Pancreas (tissue), 10 donors: ENCODE data around the gene SMAD6. TPM values are rescaled to one million over a fixed set of nuclear protein-coding genes. Genes with fewer than 3 reads are reported as not detected.

ENCODE experiments used
- ATAC-seq, 4 donors: fragments of 200-7000 bp; cut with Tn5 transposase; one replicate each; pipeline versions ENCODE4 v1.8.0 to v1.9.1; 2020; ENCODE audit warnings: mild to moderate bottlenecking in 4 of 4, moderate library complexity in 4 of 4
- DNase-seq, 6 donors: peaks; one replicate each; pipeline ENCODE4 v3.0.0-alpha.2; 2020
- FAIRE-seq: peaks from 2 replicates; lab custom pipeline; 2012; peaks lifted over from hg19 to GRCh38; lab: Jason Lieb, UNC
- H3K27ac ChIP-seq, 4 donors: fragments of 200-600 bp; sonication (generic); 1 replicate in 3 of 4; 2 replicates in 1 of 4; pipeline versions ENCODE4 v1.5.0 to v1.8.0; 2020
- H3K27me3 ChIP-seq, 4 donors: fragments of 200-600 bp; one replicate each; pipeline ENCODE4 v1.8.0; 2021
- H3K36me3 ChIP-seq, 3 donors: fragments of 200-600 bp; sonication (generic) in 1 of 3; one replicate each; pipeline versions ENCODE4 v1.5.0 to v1.8.0; 2020 to 2021
- H3K4me1 ChIP-seq, 3 donors: fragments of 200-600 bp; one replicate each; pipeline ENCODE4 v1.8.0; 2021
- H3K4me3 ChIP-seq, 4 donors: fragments of 200-600 bp; sonication (generic) in 2 of 4; one replicate each; pipeline versions ENCODE4 v1.5.0 to v1.8.0; 2020 to 2021
- H3K9me3 ChIP-seq, 4 donors: fragments of 200-600 bp; one replicate each; pipeline ENCODE4 v1.8.0; 2021
- WGBS, 2 donors: extraction: QIAGEN DNeasy Blood & Tissue Kit; methylation state at CpG; one replicate each; pipeline ENCODE4 v1.1.7; 2013; 5-methylcytosine and 5-hydroxymethylcytosine counted together
- intact Hi-C, 3 donors: fragments of 100-400 bp; cut with DNase I; formaldehyde crosslinking; loops; one replicate each; pipeline versions ENCODE4 v1.11.1 to v1.14.2; 2022
- polyA plus RNA-seq, 2 donors: library from polyadenylated mRNA; stranded (reverse); fragments of 200-250 nt; gene quantifications; one replicate each; pipeline ENCODE4 v1.2.3, GENCODE V29; 2013
- total RNA-seq, 6 donors: library from RNA; stranded (reverse); fragmentation: NEBNext Ultra II Directional in 4 of 6; extraction: Animal tissue kit (Norgen Biotek cat#: 25700) in 4 of 6; gene quantifications; one replicate each; pipeline versions ENCODE4 v1.2.1 to v1.2.4, GENCODE V29; 2021 to 2023
- TF ChIP-seq, protein P1 (sequence below), 4 donors: fragments of 200-600 bp; sonication (generic) in 3 of 4; IDR thresholded peaks; one replicate each; pipeline versions ENCODE4 v1.5.0 to v1.8.0; 2021; ENCODE audit warnings: antibody characterized with exemption in 4 of 4
- donor health status: healthy with polysubstance abuse.
- donor health status: DM: no; HTN: no; CAD: no; lungs with moderate emphysema.
- donor health status: DM: no; HTN: no; CAD: no.
- donor health status: control.
- donor health status: control.
- donor health status: Bipolar disorder and iron deficiency.
- donor health status: DM: yes; HTN: yes; CAD: no.
- donor health status: DM: no; HTN: no; CAD: no.
- donor health status: DM: no; HTN: no; CAD: no.
- donor health status: DM: yes; HTN: yes; CAD: no.

Gene SMAD6
- total and polyA plus RNA-seq, 8 donors = 2.6 to 13.1 (median 3.2) TPM

DNA sequence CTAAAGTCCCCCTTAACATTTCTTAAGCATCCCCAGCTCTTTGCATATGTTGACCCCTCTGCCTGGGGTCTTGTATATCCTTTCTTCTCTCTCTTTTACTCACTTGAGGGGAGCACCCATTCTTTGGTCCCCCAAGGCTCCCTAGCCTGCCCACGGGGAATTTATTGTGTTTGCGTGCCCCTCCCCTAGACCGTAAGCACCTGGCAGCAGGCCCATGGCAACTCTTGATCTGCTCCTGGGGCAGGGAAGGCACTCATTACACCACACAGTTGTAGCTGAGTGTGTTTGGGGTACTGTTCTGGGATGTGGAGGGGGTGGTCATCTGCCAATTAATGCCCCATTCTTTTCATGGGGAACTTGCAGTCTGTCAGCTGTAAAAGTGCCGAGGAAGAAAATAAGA is 27.3 kb upstream of the SMAD6 start:
- Histone ChIP-seq H3K27ac (no peak overlapping the region), H3K4me1 (no peaks in the 10 kb centered on the region), H3K4me3 (no peak overlapping the region), H3K36me3 (no peaks in the 10 kb centered on the region), H3K9me3 (no peaks in the 10 kb centered on the region), H3K27me3 (no peaks in the 10 kb centered on the region)
- no peak for ATAC-seq
- intact Hi-C loops = no loop called here
- TF ChIP-seq, protein P1, sequence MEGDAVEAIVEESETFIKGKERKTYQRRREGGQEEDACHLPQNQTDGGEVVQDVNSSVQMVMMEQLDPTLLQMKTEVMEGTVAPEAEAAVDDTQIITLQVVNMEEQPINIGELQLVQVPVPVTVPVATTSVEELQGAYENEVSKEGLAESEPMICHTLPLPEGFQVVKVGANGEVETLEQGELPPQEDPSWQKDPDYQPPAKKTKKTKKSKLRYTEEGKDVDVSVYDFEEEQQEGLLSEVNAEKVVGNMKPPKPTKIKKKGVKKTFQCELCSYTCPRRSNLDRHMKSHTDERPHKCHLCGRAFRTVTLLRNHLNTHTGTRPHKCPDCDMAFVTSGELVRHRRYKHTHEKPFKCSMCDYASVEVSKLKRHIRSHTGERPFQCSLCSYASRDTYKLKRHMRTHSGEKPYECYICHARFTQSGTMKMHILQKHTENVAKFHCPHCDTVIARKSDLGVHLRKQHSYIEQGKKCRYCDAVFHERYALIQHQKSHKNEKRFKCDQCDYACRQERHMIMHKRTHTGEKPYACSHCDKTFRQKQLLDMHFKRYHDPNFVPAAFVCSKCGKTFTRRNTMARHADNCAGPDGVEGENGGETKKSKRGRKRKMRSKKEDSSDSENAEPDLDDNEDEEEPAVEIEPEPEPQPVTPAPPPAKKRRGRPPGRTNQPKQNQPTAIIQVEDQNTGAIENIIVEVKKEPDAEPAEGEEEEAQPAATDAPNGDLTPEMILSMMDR (IDR thresholded peaks at IDR 0.05) = no peak
- 75 to 87% methylated on average over 4 of the region's 4 CpGs for WGBS, 2 donors
- FAIRE-seq = no peak
- DNase-seq = no peak

DNA sequence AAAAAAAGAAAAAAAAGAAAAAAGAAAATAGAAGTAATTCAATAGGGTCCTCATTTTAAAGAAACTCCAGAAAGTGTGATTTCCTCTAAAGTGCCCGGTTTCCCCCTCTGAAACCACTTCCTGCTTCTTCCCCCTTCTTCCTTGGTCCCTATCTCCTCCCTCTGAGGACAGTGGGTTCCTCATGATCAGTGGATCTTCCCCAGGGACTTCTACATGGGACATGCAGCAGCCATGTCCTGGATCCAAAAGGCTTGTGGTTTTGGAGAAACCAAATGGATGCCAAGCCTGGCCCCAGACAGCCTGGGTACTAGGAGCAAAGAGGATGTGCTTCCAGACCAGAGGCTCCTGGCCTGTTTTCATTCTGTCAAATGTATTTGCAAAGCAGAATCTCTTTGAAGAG is 26.6 kb upstream of the SMAD6 start:
- H3K9me3 ChIP-seq = no peaks in the 10 kb centered on the region
- TF ChIP-seq, protein P1 (IDR thresholded peaks at IDR 0.05) = no peak
- ATAC-seq (no peak), FAIRE-seq (no peak), DNase-seq (no peak)
- no peak overlapping the region for H3K4me3 ChIP-seq
- intact Hi-C loops = no loop called here
- H3K4me1 ChIP-seq = no peaks in the 10 kb centered on the region
- H3K27me3 ChIP-seq = no peaks in the 10 kb centered on the region
- no peaks in the 10 kb centered on the region for H3K36me3 ChIP-seq
- no peak overlapping the region for H3K27ac ChIP-seq
- 91 to 93% methylated on average over 1 of the region's 1 CpG for WGBS, 2 donors

DNA sequence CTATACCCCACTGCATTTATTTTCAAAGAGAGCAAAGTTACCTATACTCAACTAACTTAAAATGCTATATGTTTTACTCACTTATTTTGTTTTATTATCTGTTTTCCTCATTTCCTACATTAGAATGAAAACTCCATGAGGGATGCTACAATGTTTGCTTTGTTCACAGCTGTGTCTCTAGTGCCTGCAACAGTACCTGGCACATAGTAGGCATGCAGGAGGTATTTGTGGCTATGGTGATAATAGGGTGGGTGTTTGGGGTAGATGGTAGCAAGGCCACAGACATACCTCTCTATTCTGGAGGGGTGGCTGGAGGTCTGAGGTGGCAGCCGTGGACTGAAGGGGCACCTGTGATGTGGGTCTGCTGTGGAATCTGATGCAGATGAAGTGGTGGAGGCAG is 24.7 kb upstream of the SMAD6 start:
- no peaks in the 10 kb centered on the region for H3K27me3 ChIP-seq
- WGBS, 2 donors = 82 to 92% methylated on average over 1 of the region's 1 CpG
- no peak overlapping the region for H3K4me3 ChIP-seq
- H3K36me3 ChIP-seq = no peaks in the 10 kb centered on the region
- H3K27ac ChIP-seq = no peak overlapping the region
- H3K9me3 ChIP-seq = no peaks in the 10 kb centered on the region
- FAIRE-seq (no peak), ATAC-seq (no peak), DNase-seq (no peak)
- TF ChIP-seq, protein P1 (IDR thresholded peaks at IDR 0.05) = no peak
- intact Hi-C loops = no loop called here
- no peaks in the 10 kb centered on the region for H3K4me1 ChIP-seq

DNA sequence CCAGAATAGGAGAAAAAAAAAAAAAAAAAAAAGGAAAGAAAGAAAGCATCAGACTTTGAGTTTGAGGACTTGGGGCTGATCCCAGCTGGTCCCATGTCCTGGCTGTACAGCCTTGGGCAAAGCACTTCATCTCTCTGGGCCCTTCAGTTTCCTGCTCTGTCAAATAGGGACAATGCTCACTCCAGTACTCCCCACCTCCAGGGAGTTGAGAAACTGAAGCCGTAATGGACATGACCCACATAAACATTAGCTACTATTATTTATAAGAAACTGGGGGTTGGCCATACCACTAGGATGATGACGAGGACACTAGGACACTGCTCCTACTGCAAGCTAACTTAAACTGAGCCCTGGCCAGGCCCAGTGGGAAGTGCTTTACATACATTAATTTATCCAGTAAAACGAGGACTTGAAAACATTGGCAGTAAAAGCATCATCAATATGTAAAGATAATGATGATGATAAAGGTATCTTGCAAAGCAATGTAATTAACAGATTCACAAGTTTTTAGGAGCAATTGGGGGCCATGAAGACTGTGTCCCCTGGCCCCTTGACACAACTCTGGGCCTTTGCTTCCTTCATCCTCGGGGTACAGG is 22.9 kb upstream of the SMAD6 start:
- H3K9me3 ChIP-seq = no peaks in the 10 kb centered on the region
- no peaks in the 10 kb centered on the region for H3K4me1 ChIP-seq
- WGBS, 2 donors = 71 to 79% methylated on average over 4 of the region's 4 CpGs
- DNase-seq = no peak
- ATAC-seq = no peak
- no peak overlapping the region for H3K4me3 ChIP-seq
- no peaks in the 10 kb centered on the region for H3K36me3 ChIP-seq
- no peak overlapping the region for H3K27ac ChIP-seq
- H3K27me3 ChIP-seq = no peaks in the 10 kb centered on the region
- no peak for FAIRE-seq
- TF ChIP-seq, protein P1 (IDR thresholded peaks at IDR 0.05) = no peak
- intact Hi-C loops = no loop called here

DNA sequence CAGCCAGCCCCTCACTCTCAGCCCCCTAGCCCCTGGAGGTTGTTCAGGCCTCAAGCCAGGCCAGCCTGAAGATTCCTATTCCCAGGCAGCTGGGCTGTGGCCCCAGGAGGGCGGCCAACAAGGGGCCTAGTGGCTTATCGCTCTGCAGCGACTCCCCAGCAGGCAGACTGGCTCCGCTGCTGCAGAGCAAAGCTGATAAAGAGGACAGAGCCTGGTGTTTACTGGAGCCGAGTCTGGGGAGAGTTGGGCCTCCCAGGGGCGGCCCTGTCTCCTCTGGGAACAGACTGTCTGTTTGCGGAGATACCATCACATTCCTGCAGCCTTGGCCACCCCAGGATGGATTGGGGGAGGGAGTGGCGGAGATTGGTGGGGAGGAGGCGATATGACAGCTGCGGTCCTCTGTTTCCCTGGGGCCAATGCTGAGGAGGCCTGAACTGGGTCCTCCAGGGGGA is 22.4 kb upstream of the SMAD6 start:
- H3K27ac ChIP-seq = no peak overlapping the region
- FAIRE-seq (no peak), DNase-seq (no peak)

More for the DNA sequence above, 22.4 kb upstream of the SMAD6 start:
- intact Hi-C loops = no loop called here
- ATAC-seq = no peak
- H3K36me3 ChIP-seq = no peaks in the 10 kb centered on the region
- H3K4me3 ChIP-seq = no peak overlapping the region
- no peaks in the 10 kb centered on the region for H3K4me1 ChIP-seq
- H3K9me3 ChIP-seq = no peaks in the 10 kb centered on the region
- H3K27me3 ChIP-seq = no peaks in the 10 kb centered on the region
- 80 to 87% methylated on average over 10 of the region's 10 CpGs for WGBS, 2 donors
- TF ChIP-seq, protein P1 (IDR thresholded peaks at IDR 0.05) = no peak
